ENCODE measurements around the gene RIOK3.
"Not testable (repeated sequence)": the region's sequence is repeated elsewhere in the genome, so short reads cannot be mapped to it uniquely, and the experiment has no call there.

Gene RIOK3

GRCh38 chr18:23499291-23499781 is 46.2 kb downstream of the RIOK3 start:
- no peak for DNase-seq

GRCh38 chr18:23501626-23502025 is 48.5 kb downstream of the RIOK3 start:
- DNase-seq = no peak

- no peak for DNase-seq
Measured at GRCh38 chr18:23502516-23503037, 49.5 kb downstream of the RIOK3 start.

- DNase-seq = peak; percentile 94
Measured at GRCh38 chr18:23503038-23503962, 50.2 kb downstream of the RIOK3 start, which contains the start of gene RMC1. Gene RMC1 (plus strand): TSS chr18:23503511. CDS start chr18:23503619, 108 bp downstream.

- DNase-seq = no peak
Measured at GRCh38 chr18:23503963-23504344, 50.9 kb downstream of the RIOK3 start.

- no peak for DNase-seq
Measured at GRCh38 chr18:23504720-23505119, 51.6 kb downstream of the RIOK3 start.

- no peak for DNase-seq
Measured at GRCh38 chr18:23506393-23506792, 53.3 kb downstream of the RIOK3 start.

- DNase-seq = not testable (repeated sequence)
Measured at GRCh38 chr18:23510923-23511322, 57.8 kb downstream of the RIOK3 start.

- DNase-seq = not testable (repeated sequence)
Measured at GRCh38 chr18:23512216-23512615, 59.1 kb downstream of the RIOK3 start.

GRCh38 chr18:23512641-23513040 is 59.6 kb downstream of the RIOK3 start:
- DNase-seq = no peak

- peak; percentile 72 for DNase-seq
Measured at GRCh38 chr18:23515911-23516546, 62.9 kb downstream of the RIOK3 start.

- DNase-seq = no peak
Measured at GRCh38 chr18:23519734-23520133, 66.6 kb downstream of the RIOK3 start.

- no peak for DNase-seq
Measured at GRCh38 chr18:23521271-23521670, 68.2 kb downstream of the RIOK3 start.

- DNase-seq = no peak
Measured at GRCh38 chr18:23521907-23522306, 68.8 kb downstream of the RIOK3 start.

GRCh38 chr18:23523429-23524212 is 70.5 kb downstream of the RIOK3 start:
- DNase-seq = no peak

GRCh38 chr18:23524213-23524707 is 71.2 kb downstream of the RIOK3 start:
- no peak for DNase-seq

- no peak for DNase-seq
Measured at GRCh38 chr18:23526501-23527063, 73.5 kb downstream of the RIOK3 start.

GRCh38 chr18:23528580-23529472 is 75.7 kb downstream of the RIOK3 start:
- DNase-seq = peak; percentile 32

- no peak for DNase-seq
Measured at GRCh38 chr18:23529604-23530003, 76.5 kb downstream of the RIOK3 start.

- no peak for DNase-seq
Measured at GRCh38 chr18:23530195-23530594, 77.1 kb downstream of the RIOK3 start.

GRCh38 chr18:23531912-23532311 is 78.8 kb downstream of the RIOK3 start:
- DNase-seq = no peak
